Choroid plexus epithelial cell (primary cell): ENCODE results near the gene SMIM23.

Experiments
- DNase-seq: peaks from one replicate; pipeline ENCODE4 v3.0.0-alpha.2; 2010; ENCODE audit warnings: low read depth
- H3K4me3 ChIP-seq: 2 replicates; pipeline ENCODE4 v1.5.1; 2011; ENCODE audit warnings: low read depth, mild to moderate bottlenecking, control low read depth, low read length, moderate library complexity
- TF ChIP-seq, protein P1 (sequence below): conservative IDR thresholded peaks from 2 replicates; pipeline ENCODE4 v1.5.1; 2011; ENCODE audit warnings: low read depth, mild to moderate bottlenecking, control low read depth, inconsistent platforms, low read length, moderate library complexity

Gene SMIM23

DNA sequence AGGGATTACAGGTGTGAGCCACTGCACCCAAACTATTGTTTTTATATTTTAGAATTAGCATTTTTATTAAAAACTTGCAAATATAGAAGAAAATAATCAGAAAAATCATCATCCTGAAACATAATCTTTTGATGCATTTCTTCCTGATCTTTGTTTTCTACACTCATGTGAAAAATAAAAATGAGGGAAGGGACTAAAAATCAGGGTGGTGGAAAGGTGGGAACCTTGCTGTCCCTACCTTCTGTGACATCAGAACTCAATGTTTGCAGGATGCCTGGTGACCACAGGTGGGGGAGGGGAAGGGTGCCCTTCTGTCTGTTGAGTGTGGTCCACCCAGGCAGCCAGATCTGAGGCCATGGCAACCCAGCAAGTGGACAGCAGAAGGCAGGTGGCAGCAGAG lies at the start of gene SMIM23:
Gene SMIM23, plus strand, starts transcription at position 301 of the 400 bp plus-strand sequence. Its CDS starts 55 bp downstream, at position 356.
- no peak within 1 kb of the TSS for H3K4me3 ChIP-seq
- TF ChIP-seq, protein P1, sequence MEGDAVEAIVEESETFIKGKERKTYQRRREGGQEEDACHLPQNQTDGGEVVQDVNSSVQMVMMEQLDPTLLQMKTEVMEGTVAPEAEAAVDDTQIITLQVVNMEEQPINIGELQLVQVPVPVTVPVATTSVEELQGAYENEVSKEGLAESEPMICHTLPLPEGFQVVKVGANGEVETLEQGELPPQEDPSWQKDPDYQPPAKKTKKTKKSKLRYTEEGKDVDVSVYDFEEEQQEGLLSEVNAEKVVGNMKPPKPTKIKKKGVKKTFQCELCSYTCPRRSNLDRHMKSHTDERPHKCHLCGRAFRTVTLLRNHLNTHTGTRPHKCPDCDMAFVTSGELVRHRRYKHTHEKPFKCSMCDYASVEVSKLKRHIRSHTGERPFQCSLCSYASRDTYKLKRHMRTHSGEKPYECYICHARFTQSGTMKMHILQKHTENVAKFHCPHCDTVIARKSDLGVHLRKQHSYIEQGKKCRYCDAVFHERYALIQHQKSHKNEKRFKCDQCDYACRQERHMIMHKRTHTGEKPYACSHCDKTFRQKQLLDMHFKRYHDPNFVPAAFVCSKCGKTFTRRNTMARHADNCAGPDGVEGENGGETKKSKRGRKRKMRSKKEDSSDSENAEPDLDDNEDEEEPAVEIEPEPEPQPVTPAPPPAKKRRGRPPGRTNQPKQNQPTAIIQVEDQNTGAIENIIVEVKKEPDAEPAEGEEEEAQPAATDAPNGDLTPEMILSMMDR = no peak
- DNase-seq = no peak

- H3K4me3 ChIP-seq = no peak overlapping the region
- TF ChIP-seq, protein P1 = peak; percentile 10
- peak; percentile 14 for DNase-seq
Observed at GRCh38 chr5:171736976-171737891, 48.4 kb upstream of the SMIM23 start.

DNA sequence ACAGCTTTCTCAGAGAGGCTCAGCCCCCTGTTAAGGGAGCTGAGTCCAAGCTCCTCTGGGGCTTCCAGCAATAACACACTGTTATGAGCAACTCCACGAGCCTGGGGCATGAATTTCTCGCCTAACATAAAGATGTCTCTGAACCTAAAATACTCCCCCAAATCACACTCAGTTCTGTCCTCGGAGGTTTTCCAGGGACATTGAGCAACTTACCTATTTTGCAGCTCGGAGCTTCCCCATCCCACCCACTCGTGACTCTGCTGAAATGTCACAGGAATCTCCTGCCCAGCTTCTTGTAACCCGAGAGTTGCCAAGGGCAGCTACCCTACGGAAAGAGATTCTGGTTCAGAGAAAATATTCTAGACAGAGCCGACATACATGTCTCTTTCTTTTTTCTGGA lies 47.1 kb upstream of the SMIM23 start:
- H3K4me3 ChIP-seq = no peak overlapping the region
- TF ChIP-seq, protein P1 = no peak
- DNase-seq = no peak

- TF ChIP-seq, protein P1 = no peak
- H3K4me3 ChIP-seq = no peak overlapping the region
- no peak for DNase-seq
Observed at GRCh38 chr5:171739271-171739670, 46.3 kb upstream of the SMIM23 start.

DNA sequence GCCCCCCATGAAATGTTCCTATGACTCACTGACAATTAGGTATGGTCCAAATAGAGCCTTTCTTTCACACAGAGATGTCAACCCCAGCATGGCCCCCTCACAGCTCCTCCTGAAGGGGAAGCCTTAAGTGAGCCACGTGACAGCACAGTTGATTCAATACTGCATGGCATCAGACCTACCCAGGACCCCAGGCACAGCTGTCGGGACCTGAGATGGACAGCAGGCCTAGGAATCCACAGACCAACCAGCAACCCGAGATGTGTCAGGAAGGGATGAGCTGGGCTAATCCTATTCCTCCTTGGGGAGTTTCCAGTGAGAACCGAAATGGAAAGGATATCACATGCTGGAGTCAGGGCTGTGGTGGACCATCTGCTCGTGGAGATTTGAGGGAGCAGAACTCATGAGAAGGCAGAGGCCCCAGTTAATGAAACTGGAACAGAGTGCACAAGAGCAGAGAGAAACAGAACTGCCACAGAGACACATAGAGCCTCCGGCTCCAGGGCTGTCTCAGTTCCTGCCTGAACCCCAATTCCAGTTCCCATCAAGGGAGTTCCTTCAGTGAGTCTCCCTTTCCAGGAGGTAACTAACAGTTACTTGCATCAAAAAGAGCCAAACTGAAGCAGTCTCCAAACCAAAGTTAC lies 42.1 kb upstream of the SMIM23 start:
- H3K4me3 ChIP-seq = no peak overlapping the region
- TF ChIP-seq, protein P1 = no peak
- no peak for DNase-seq

- DNase-seq = no peak
- no peak overlapping the region for H3K4me3 ChIP-seq
- TF ChIP-seq, protein P1 = no peak
Observed at GRCh38 chr5:171744264-171744663, 41.4 kb upstream of the SMIM23 start.
